Activated CD8-positive, alpha-beta memory T cell treated with anti-CD3 and anti-CD28 coated beads for 36 hours (primary cell): Measurements from ENCODE around the gene KRT13. TPM values are rescaled to one million over a fixed set of nuclear protein-coding genes. Genes with fewer than 3 reads are reported as not detected.
"Not testable (repeated sequence)": the region's sequence is repeated elsewhere in the genome, so short reads cannot be mapped to it uniquely, and the experiment has no call there.

Source experiments
- CTCF ChIA-PET: fragments of 350-600 bp; sonication (Branson Sonifier 250); formaldehyde crosslinking; loops from one replicate; lab custom pipeline; 2021; ENCODE audit warnings: antibody characterized with exemption; lab: Charles Lee
- POLR2A ChIA-PET: fragments of 350-600 bp; sonication (Branson Sonifier 250); formaldehyde crosslinking; loops from one replicate; lab custom pipeline; 2021; ENCODE audit warnings: antibody characterized with exemption; lab: Charles Lee
- total RNA-seq, 2 experiments: library from RNA; stranded (reverse); gene quantifications; one replicate each; pipeline ENCODE4 v1.2.3, GENCODE V29; 2021

Gene KRT13
- not detected for total RNA-seq

- ChIA-PET POLR2A (no interaction called here), CTCF (no interaction called here)
Observed at GRCh38 chr17:41505007-41505808, at the start of gene KRT13. Gene KRT13 (minus strand): TSS chr17:41505612. CDS start chr17:41505550, 62 bp downstream.

GRCh38 chr17:41553987-41554680, 48.7 kb upstream of the KRT13 start:
- POLR2A ChIA-PET = no interaction called here
- CTCF ChIA-PET = interaction anchor here (6.7 kb wide), 1 partner anchor 93 kb away, joined by 90 read pairs; no protein-coding TSS in a partner anchor

- POLR2A ChIA-PET = no interaction called here
- CTCF ChIA-PET = interaction anchor here (1.3 to 6.7 kb wide), 2 partner anchors 26 to 94 kb away, joined by 3 to 90 read pairs; no protein-coding TSS in a partner anchor
Observed at GRCh38 chr17:41553176-41553575, 47.8 kb upstream of the KRT13 start.

- ChIA-PET CTCF (interaction anchor here (1.3 to 6.7 kb wide), 2 partner anchors 27 to 95 kb away, joined by 3 to 90 read pairs; no protein-coding TSS in a partner anchor), POLR2A (no interaction called here)
Observed at GRCh38 chr17:41552455-41552854, 47.0 kb upstream of the KRT13 start.

- POLR2A ChIA-PET = no interaction called here
- CTCF ChIA-PET = interaction anchor here (6.7 to 7.8 kb wide), 2 partner anchors 96 to 111 kb away, joined by 75 to 90 read pairs; no protein-coding TSS in a partner anchor
Observed at GRCh38 chr17:41551365-41551764, 46.0 kb upstream of the KRT13 start.

GRCh38 chr17:41549596-41550039, 44.2 kb upstream of the KRT13 start:
- POLR2A ChIA-PET = no interaction called here
- CTCF ChIA-PET = interaction anchor here (0.6 to 7.8 kb wide), 38 partner anchors 9 to 703 kb away, joined by 3 to 90 read pairs (median 5); partner anchors contain the start of gene KRT36

GRCh38 chr17:41548844-41549595, 43.6 kb upstream of the KRT13 start:
- ChIA-PET CTCF (interaction anchor here (0.6 to 7.8 kb wide), 40 partner anchors 9 to 702 kb away, joined by 3 to 90 read pairs (median 5); partner anchors contain the start of gene KRT36), POLR2A (no interaction called here)

- POLR2A ChIA-PET = no interaction called here
- CTCF ChIA-PET = interaction anchor here (0.7 to 7.8 kb wide), 27 partner anchors 10 to 692 kb away, joined by 3 to 90 read pairs (median 6); partner anchors contain the start of gene KRT36
Observed at GRCh38 chr17:41547921-41548843, 42.8 kb upstream of the KRT13 start.

- POLR2A ChIA-PET = no interaction called here
- CTCF ChIA-PET = interaction anchor here (0.7 to 7.8 kb wide), 9 partner anchors 12 to 131 kb away, joined by 3 to 90 read pairs (median 9); no protein-coding TSS in a partner anchor
Observed at GRCh38 chr17:41547378-41547841, 42.0 kb upstream of the KRT13 start.

GRCh38 chr17:41546819-41547218, 41.4 kb upstream of the KRT13 start:
- ChIA-PET POLR2A (no interaction called here), CTCF (interaction anchor here (0.6 to 7.8 kb wide), 3 partner anchors 102 to 439 kb away, joined by 4 to 75 read pairs (median 5); no protein-coding TSS in a partner anchor)

GRCh38 chr17:41545829-41546410, 40.5 kb upstream of the KRT13 start:
- POLR2A ChIA-PET = no interaction called here
- CTCF ChIA-PET = interaction anchor here (1.2 to 7.8 kb wide), 2 partner anchors 103 to 117 kb away, joined by 5 to 75 read pairs; no protein-coding TSS in a partner anchor

- CTCF ChIA-PET = interaction anchor here (0.6 to 7.8 kb wide), 3 partner anchors 12 to 118 kb away, joined by 3 to 75 read pairs (median 3); no protein-coding TSS in a partner anchor
- POLR2A ChIA-PET = no interaction called here
Observed at GRCh38 chr17:41544935-41545334, 39.5 kb upstream of the KRT13 start.

- ChIA-PET POLR2A (no interaction called here), CTCF (interaction anchor here (1.4 to 7.8 kb wide), 2 partner anchors 47 to 118 kb away, joined by 3 to 75 read pairs; no protein-coding TSS in a partner anchor)
Observed at GRCh38 chr17:41544491-41544892, 39.1 kb upstream of the KRT13 start.

- CTCF ChIA-PET = interaction anchor here (1.3 kb wide), 1 partner anchor 120 kb away, joined by 3 read pairs; no protein-coding TSS in a partner anchor
Observed at GRCh38 chr17:41542786-41543185, 37.4 kb upstream of the KRT13 start.

GRCh38 chr17:41542357-41542756, 36.9 kb upstream of the KRT13 start:
- POLR2A ChIA-PET = no interaction called here
- CTCF ChIA-PET = interaction anchor here (1.3 kb wide), 1 partner anchor 121 kb away, joined by 3 read pairs; no protein-coding TSS in a partner anchor

More at GRCh38 chr17:41542786-41543185, 37.4 kb upstream of the KRT13 start:
- POLR2A ChIA-PET = not testable (repeated sequence)

GRCh38 chr17:41540921-41541625, 35.7 kb upstream of the KRT13 start:
- ChIA-PET POLR2A (no interaction called here), CTCF (interaction anchor here (1.2 to 1.4 kb wide), 2 partner anchors 107 to 122 kb away, joined by 3 to 5 read pairs; no protein-coding TSS in a partner anchor)
